ENCODE measurements around the gene DNASE1L3. TPM values are rescaled to one million over a fixed set of nuclear protein-coding genes. Genes with fewer than 3 reads are reported as not detected.

Gene DNASE1L3
- total RNA-seq, 1 donor: not detected

DNA sequence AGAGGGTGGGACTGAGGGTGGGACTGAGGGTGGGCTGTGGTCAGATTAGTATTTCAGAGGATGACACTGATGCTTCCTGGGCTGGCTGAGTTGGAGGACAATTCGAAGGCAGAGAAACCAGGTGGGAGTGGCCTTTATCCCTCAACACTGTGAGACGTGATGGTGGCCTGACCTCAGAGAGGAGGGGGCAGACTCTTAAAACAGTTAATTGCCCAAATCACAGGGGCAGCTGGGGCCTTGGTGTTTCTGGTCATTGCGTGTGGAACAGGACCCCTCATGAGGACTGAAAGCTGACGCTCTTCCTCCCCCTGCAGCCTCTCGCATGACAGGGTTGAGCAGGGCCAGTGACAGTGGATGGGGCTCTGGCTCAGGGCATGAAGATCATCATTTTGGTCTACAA is 18.7 kb downstream of the DNASE1L3 start:
- H3K4me3 ChIP-seq (ENCODE audit: low read depth, low read length): no peak overlapping the region
- no peak for DNase-seq (ENCODE audit: low read depth)
- TF ChIP-seq, protein P1, sequence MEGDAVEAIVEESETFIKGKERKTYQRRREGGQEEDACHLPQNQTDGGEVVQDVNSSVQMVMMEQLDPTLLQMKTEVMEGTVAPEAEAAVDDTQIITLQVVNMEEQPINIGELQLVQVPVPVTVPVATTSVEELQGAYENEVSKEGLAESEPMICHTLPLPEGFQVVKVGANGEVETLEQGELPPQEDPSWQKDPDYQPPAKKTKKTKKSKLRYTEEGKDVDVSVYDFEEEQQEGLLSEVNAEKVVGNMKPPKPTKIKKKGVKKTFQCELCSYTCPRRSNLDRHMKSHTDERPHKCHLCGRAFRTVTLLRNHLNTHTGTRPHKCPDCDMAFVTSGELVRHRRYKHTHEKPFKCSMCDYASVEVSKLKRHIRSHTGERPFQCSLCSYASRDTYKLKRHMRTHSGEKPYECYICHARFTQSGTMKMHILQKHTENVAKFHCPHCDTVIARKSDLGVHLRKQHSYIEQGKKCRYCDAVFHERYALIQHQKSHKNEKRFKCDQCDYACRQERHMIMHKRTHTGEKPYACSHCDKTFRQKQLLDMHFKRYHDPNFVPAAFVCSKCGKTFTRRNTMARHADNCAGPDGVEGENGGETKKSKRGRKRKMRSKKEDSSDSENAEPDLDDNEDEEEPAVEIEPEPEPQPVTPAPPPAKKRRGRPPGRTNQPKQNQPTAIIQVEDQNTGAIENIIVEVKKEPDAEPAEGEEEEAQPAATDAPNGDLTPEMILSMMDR (IDR thresholded peaks at IDR 0.05; ENCODE audit: insufficient read depth, low read depth, low read length): no peak

DNA sequence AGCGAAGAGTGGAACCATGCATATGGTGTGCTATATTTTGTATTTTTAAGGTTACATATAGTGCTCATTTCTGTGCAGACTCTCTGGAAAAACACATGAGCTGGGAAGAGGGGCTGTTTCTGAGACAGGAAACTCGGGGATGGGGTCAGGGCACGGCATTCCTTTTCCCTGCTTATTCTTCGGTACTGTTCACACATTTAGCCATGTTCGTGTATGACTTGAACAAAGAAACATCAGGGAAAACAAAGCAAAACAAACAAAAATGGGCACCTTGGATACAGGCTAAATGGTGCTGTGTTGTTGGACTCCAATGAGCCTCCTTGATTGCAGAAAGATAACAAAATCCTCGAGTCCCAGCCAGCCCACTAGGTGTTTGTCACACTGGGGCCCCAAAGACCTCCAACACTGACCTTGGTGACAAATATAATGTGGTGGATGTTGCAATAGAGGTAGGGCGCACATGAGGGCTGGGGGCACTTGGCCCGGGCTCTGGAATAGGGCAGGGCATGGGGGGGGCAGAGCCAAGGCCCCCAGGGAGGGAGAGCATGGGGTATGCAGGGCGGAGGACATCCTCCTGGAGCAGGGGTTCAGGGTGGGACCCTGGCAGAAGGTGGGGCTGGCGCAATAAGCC is 19.3 kb downstream of the DNASE1L3 start:
- DNase-seq (ENCODE audit: low read depth): no peak
- TF ChIP-seq, protein P1 (IDR thresholded peaks at IDR 0.05; ENCODE audit: insufficient read depth, low read depth, low read length): no peak
- no peak overlapping the region for H3K4me3 ChIP-seq (ENCODE audit: low read depth, low read length)

DNA sequence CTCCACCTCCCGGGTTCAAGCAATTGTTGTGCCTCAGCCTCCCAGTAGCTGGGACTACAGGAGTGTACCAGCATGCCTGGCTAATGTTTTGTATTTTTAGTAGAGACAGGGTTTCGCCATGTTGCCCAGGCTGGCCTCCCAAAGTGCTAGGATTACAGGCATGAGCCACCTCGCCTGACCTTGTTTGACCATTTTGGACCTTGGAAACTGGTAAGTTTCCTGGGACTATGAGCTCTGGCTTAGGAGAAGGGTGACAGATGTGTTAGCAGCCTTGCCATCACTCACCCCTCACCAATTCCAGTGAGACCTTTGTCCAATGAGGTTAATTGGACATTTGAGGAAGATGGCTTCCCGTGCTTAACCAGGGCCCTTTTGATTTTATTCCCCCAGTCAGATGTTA is 19.9 kb downstream of the DNASE1L3 start:
- no peak overlapping the region for H3K4me3 ChIP-seq (ENCODE audit: low read depth, low read length)
- DNase-seq (ENCODE audit: low read depth): no peak
- TF ChIP-seq, protein P1 (IDR thresholded peaks at IDR 0.05; ENCODE audit: insufficient read depth, low read depth, low read length): no peak

DNA sequence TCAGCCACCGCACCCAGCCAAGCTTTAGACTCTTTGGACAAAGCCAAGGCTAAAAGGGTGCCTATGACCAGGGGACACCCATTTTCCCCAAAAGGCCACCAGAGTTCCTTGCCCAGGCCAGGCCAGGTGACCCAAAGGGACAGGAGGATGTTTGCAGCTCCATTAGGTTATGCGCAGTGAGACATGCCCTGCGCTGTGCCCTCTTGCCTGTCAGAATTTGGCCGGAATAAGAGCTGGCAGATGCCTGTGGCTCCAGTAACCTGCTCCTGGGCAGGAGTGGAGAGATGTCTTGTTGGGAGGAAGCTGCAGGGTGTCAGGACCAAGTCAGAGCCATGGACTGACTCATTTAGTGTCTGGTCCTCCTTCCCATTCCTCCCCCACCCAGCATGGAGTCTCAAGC is 20.5 kb downstream of the DNASE1L3 start:
- DNase-seq (ENCODE audit: low read depth): no peak
- TF ChIP-seq, protein P1 (IDR thresholded peaks at IDR 0.05; ENCODE audit: insufficient read depth, low read depth, low read length): no peak
- no peak overlapping the region for H3K4me3 ChIP-seq (ENCODE audit: low read depth, low read length)

DNA sequence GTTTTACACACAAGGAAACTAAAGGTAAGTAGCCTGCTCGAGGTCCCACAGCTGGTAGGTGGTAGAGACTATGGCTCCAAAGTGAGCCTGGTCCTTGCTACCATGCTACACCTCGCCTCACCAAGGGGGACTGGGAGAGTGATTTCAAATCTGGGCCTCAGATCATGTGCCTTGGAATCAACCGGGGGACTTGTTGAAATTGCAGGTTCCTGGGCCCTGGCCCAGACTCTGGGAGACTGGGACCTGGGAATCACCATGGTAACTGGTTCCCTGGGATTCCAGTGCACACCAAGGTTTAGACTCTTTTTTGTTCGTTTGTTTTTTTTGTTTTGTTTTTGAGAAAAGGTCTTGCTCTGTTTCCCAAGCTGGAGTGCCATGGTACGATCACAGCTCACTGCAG is 21.1 kb downstream of the DNASE1L3 start:
- no peak for DNase-seq (ENCODE audit: low read depth)
- TF ChIP-seq, protein P1 (IDR thresholded peaks at IDR 0.05; ENCODE audit: insufficient read depth, low read depth, low read length): no peak
- no peak overlapping the region for H3K4me3 ChIP-seq (ENCODE audit: low read depth, low read length)

DNA sequence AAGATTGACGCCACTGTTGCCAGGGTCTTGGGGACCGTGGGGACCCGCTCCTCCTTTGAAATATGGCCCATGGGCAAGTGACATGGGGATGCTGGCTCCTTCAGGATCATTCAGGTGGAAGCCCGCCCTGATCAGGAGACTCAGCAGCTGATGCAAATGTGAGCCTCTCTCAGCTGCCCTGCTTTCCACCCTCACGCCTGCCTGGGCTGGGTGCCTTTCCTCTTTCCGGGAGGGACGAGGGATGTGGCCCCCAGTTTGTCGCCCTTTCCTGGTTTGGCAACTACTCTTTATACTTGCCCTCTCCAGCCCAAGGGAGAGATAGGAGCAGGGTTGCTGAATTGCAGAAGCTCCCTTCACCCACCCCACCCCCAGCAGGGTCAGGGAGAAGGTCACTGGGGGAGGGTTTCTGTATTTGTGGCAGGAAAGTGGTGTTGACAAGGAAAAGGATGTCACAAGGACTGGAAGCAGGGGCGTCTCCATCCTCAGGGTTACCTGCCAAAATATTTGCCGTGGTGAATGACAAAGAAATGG is 21.8 kb downstream of the DNASE1L3 start:
- TF ChIP-seq, protein P1 (IDR thresholded peaks at IDR 0.05; ENCODE audit: insufficient read depth, low read depth, low read length): no peak
- no peak overlapping the region for H3K4me3 ChIP-seq (ENCODE audit: low read depth, low read length)
- DNase-seq (ENCODE audit: low read depth): no peak

DNA sequence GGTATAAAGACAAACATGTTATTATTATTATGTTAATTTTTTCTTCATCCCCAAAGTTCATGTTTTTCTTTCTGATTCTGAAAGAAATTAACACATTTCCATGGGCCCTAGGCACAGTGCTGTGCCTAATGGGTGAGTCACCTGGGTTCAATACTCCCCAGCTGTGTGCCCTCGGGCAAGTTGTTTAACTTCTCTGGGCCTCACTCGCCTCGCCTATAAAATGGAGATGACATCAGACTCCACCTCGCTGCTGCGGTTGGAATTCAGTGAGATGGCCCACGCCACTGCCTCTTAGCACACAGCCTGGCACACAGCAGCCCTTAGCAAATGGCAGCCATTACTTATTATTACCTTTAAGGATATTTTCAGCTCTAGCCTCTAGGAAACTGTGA is 22.6 kb downstream of the DNASE1L3 start:
- no peak overlapping the region for H3K4me3 ChIP-seq (ENCODE audit: low read depth, low read length)
- no peak for DNase-seq (ENCODE audit: low read depth)
- TF ChIP-seq, protein P1 (IDR thresholded peaks at IDR 0.05; ENCODE audit: insufficient read depth, low read depth, low read length): no peak
